Stimulated activated CD4-positive, alpha-beta T cell treated with anti-CD3 and anti-CD28 coated beads, Interleukin-4, amount 100 ng/mL, for 24 hours (primary cell): ENCODE measurements around the gene UFC1.

Experiments used
- DNase-seq: peaks from one replicate; pipeline ENCODE4 v3.0.0-alpha.2; 2020

Gene UFC1

DNA sequence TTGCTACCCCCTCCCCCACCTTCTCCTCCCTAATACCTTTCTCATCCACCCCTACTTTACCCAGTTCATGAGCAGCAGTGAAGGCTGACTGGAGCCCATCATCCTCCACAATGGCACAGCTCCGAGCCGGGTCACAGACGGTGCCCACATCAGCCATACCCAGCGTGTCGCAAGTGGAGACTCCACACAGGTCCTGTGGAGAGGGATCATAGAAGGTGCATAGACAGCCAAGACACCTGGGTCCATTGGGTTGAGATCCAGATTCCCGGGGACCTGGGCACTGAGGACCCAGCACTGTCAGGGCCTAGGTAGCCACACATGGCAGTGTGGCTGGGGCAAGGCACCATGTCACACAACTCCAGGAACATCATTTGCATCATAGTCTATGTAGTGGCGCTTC is 42.3 kb downstream of the UFC1 start:
- DNase-seq: no peak

DNA sequence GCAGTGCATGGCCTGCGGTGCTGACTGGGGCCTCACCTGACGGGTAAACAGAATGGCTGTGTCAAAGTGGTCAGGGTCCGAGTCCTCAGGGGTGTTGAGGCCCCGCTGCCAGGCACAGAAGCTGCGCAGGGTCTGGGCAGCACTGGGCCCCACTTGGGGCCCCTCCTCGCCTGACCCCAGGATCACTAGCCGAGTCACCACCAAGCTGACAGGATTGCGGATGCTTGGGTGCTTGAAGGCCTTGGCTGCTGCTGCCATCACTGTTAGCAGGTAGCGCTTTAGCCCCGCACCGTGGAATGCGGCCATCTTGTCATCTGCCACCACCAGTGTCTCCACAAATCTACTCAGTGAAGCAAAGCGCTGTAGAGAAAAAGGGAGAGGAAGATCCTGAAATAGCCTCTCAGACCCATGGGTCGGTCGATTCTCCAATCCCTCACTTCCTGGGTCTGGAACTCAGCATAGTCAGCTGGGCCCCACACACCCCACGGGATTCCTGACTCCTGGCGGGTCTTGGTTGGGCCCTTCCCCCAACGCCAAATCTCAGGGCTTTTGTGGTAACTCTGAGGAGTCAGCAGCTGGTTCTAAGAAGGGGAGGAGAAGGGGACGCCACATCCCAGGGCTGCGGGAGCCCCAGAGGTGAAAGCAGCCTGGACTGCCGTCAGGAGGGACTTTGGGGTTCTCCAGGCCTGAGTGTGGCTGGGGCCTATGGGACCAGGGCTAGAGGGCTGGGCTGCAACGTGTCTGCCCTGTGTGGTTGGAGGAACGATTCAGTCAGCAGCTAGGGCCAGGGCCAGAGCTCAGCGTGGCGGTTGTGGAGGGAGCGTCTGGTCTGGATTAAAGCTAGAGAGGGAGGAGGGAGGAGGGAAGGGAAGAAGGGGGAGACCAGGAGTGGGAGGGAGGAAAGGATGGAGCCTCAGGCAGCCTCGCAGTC is 43.0 kb downstream of the UFC1 start:
- no peak for DNase-seq

DNA sequence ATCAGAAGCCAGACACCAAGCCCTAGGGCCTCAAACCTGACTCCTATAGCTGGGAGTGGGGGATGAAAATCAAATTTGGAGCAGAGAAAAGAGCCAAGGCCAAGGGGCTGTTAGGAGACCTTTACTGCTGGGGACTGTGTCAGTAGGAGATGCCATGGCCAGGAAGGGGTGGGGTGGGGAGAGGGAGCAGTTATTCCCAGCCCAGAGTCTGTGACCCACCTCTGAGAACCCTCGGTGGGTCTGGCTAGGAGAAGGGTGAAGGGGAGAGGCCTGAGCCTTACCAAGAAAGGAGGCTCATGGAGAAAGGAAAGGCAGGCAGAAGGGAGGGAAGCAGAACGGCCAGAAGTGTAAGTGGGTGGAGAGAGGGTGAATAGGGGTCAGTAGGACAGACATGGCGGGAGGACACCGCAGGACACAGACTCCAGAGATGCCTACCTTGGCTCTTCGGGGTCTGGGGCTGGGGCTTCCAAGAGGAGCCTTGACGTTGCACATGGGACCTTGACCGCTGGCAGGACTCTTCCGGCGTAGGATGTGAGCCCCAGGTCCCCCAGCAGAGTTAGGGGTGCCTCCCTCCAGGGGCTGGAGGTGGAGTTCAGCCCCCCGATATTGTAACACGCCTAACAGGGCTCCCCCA is 43.9 kb downstream of the UFC1 start:
- DNase-seq: no peak

DNA sequence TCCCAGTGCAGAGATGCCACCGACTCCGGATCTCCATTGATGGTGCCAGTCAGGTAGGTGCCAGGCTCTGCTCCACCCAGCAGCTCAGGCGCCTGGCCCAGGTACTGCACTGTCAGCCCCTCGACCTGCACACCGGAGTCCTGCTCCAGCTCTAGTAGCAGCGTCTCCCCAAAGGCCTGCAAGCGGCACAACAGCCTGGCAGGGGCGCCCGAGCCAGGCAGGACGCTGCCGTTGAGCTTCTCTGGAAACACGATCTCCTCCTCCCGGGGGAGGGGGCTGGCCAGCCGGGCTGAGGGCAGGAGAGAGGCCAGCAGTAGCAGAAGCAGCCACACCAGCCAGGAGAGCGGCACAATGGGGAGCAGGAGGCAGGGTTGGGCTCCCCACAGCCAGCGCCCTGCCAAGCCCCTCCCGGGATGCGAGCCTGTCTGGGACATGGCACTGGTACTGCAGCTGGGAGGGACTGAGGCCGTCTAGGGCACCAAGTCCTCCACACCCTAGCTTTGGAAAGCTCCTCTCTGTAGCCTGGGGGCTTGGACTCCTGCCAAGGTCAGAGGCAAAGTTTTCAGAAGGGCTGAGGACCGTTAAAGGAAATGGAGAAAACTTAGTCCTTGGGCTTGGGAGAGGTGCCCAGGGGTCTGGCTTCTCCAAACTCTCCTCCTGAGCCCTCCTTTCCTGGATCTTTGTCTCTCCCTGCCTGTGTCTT is 44.6 kb downstream of the UFC1 start:
- DNase-seq: no peak

DNA sequence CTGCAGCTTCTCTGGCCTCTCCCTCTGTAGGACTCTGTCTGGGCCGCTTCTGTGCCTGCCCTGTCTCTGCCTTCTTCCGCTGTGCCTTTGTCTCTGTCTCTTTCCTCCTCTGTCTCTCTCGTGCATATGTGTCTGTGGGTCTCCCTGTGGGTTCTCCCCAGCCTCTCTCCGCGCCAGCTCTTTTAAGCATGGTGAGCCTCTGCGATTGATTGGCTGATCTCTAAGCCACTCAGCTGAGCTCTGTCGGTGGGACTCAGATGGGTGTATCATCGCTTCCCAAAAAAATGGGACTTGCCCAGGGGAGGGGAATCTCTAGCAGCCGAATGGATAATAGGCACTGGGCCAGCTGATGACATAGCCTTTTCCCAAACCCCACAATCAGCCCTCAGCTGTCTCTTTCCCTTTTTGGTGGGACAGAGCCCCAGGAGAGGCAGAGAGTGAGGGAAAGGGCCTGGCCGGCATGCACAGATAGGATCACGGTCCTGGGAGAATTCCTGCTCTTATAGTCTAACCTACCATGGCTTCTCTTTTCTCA is 45.2 kb downstream of the UFC1 start, which contains the start of gene ADAMTS4:
Gene ADAMTS4 (minus strand): TSS at position 158 of the 535 bp plus-strand sequence. CDS start 427 bp downstream, outside the sequence.
- no peak for DNase-seq

DNA sequence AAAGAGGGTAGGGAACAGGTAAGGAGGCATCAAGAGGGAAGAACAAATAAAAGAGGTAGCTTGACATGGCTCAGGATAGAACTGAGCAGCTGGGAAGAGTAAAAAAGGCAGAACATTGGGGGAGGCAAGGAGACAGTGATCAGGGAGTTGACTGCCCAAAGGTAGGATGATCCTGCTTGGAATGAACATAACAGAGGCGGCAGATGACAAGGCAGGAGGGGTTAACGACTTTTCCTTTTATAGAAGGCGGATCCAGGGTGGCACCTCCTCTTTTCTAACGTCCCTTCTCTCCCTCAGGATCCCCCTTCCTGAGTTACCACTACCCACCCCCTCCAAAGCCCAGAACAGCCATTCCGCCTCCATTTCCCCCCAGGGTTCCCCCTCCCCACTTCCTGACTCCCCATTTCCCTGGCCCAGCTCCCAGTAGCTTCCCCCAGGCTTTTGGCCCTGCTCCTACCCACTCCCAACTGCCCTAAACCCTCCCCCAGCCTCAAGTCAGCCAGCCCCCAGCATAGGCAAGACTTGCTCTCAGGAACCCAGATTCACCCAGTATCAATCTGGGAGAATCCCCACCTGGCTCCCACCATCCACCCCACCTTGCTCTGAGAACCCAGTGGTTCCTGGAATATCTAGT is 45.8 kb downstream of the UFC1 start:
- DNase-seq: no peak

DNA sequence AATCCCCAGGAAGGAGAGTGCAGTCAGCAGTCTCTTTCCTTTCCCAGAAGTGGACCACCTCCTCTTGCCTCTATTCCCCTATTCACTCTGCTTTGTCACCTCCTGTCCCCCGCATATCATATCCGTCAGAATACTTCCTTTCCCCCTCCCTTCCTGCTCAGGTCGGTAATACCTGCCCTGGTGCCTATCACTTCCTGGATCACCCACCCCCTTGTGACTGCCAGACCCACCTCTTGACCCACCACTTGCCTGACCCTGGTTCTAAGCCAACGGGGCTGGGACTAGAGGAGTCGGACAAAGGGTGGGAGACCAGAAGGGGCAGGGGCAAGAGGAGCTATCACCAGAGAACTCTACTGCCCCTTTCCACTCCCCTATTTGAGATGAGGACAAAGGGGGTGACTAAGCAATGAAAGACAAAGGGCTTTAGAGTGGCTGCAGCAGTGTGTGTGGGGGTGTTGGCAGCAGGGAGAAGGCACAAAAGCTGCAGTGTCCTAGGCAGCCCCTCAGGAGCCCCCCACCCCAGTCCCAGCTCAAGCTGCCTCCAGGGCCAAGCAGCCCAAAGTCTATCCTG is 46.7 kb downstream of the UFC1 start:
- DNase-seq: no peak

DNA sequence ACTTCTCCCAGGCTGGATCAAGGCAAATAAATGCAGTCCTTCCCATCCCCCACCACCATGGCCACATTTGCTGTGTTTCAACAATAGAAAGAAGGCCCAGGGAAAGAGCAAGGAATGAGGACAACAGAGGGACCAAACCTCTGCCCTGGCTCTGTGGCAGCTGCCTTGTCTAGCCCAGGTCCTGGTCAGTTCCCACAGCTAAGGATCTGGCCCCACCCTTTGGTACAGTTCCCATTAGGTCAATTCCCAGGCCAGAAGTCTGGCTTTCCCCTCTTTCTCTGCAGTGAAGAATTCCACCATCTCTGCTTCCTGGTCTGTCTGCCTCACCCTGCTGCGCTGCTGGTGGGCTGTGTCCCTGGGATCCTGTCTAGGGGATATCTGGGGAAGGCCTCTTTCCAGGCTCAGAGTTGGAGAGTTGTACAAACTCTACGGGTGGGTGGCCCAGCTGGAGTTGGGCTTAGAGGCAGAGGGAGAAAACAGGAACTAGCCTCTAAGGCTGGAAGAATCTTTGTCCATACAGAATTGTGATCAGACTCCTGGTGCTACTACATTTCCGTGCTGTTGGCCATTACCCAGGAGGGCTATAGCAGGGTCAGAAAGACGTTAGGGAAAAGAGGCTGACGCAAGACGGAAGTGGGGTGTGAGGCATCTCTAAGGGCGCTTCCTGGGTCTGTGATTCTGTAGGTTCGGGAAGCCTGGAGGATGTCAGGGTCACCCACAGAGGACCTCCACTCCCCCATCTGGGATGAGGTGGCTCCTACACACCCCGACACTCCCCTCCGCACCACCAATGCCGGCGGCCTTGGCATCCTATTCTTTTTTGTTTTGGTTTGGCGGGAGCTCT is 47.4 kb downstream of the UFC1 start:
- no peak for DNase-seq

DNA sequence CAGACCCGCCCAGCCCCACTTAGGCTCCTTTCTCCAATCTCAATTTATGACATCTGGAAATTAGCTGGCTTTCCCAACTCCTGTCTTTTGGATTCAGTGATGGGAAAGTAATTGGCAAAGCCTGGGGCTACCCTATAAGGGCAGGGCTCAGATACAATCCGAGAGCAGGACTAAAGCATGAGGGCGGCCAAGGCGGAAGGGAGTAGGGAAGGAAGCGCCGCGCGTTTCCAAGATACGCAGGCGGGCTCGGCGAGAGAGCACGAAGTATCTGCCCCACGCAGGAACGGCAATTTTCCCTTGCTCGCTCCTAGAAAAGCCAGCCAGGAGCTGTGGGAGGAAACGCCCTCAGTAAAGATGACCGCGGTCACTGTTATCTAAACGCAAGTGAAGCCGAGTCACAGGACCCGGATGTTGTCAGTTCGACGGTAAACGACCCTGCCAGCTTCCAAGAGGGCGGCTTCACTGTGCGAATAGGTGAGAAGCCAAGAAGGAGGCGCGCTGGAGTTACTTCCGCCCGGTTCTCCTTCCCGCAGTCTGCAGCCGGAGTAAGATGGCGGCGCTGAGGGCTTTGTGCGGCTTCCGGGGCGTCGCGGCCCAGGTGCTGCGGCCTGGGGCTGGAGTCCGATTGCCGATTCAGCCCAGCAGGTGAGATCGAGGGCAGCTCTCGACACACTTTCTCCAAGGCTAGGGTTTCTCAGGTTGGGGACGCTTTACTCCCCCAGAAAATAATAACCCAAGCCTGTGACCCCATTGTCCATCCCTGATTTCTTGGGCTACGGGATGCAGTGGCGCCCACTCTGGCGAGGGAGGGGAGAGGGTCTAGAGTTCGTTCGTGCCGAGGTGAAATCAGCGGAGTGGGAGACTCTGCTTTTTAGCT is 48.3 kb downstream of the UFC1 start, which contains the start of gene NDUFS2:
Gene NDUFS2 (plus strand): TSS at position 532 of the 877 bp plus-strand sequence. CDS start 19 bp downstream, at position 551.
- peak; percentile 97 for DNase-seq

DNA sequence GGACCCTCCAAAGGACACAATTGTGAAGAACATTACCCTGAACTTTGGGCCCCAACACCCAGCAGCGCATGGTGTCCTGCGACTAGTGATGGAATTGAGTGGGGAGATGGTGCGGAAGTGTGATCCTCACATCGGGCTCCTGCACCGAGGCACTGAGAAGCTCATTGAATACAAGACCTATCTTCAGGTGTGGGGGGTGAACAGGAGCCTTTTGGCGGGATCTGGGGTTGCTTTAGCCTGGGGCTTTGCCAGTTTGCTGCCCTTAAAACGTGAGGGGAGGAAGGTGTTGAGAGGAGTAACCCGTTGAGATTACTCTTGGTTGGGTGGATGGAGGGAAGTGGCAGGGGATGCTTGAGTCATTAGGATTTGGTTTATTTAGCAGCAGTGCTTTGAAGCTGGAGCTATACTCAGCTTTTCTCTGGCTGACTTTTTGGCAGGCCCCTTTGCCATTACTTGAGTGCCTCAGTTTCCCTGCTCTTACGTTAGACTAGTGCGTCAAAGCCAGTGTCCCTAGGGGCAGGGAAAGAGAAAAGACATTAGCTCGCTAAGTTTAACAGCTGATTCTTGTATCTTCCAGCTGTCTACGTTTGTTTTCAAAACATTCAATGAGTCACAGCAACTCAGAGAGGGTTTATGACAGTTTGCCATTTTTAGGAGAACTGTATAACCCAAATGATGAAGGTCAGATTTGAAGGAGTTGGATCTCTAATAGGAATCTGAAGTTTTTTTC is 52.8 kb downstream of the UFC1 start:
- DNase-seq: no peak

DNA sequence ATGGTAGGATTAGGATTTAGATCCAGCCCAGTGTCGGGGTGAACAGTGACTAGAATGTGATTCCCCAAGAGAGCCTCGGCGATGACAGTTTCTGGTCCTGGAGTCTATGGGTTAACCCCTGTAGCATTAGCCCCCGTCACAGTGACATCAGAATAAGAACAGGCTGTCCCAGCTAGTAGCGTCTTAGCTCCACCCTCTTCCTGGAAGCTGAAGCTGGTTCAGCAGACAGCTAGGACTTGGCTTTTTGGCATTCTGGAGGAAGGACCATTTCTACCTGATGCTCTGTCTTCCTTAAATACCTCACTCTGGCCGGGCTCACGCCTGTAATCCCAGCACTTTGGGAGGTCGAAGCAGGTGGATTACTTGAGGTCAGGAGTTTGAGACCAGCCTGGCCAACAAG is 53.4 kb downstream of the UFC1 start:
- DNase-seq: no peak
